ENCODE results near the gene SS18L1.
A peak's percentile ranks its signal among the peaks of the same experiment; 100 is the strongest.

SS18L1 gene

GRCh38 chr20:62138912-62139311 lies 4.7 kb upstream of the SS18L1 start:
- TF ChIP-seq CTCF (conservative IDR thresholded peaks at IDR 0.05; ENCODE audit: low read length) = no peak
- H3K4me3 ChIP-seq (ENCODE audit: low read length) = no peak overlapping the region
- no peak for DNase-seq (ENCODE audit: low read depth)

- H3K4me3 ChIP-seq (ENCODE audit: low read length) = no peak overlapping the region
- DNase-seq (ENCODE audit: low read depth) = no peak
- no peak for TF ChIP-seq CTCF (conservative IDR thresholded peaks at IDR 0.05; ENCODE audit: low read length)
These were observed 3.9 kb upstream of the SS18L1 start for GRCh38 chr20:62139636-62140035.

GRCh38 chr20:62141043-62141396 lies 2.5 kb upstream of the SS18L1 start:
- no peak for DNase-seq (ENCODE audit: low read depth)
- no peak for TF ChIP-seq CTCF (conservative IDR thresholded peaks at IDR 0.05; ENCODE audit: low read length)
- H3K4me3 ChIP-seq (ENCODE audit: low read length) = peak overlapping the region; percentile 65

- H3K4me3 ChIP-seq (ENCODE audit: low read length) = peak overlapping the region; percentile 65
- peak; percentile 58 for DNase-seq (ENCODE audit: low read depth)
- peak; percentile 49 for TF ChIP-seq CTCF (conservative IDR thresholded peaks at IDR 0.05; ENCODE audit: low read length)
These were observed 1.9 kb upstream of the SS18L1 start for GRCh38 chr20:62141397-62142251.

GRCh38 chr20:62142252-62143080 lies 1.1 kb upstream of the SS18L1 start:
- no peak for TF ChIP-seq CTCF (conservative IDR thresholded peaks at IDR 0.05; ENCODE audit: low read length)
- DNase-seq (ENCODE audit: low read depth) = no peak
- H3K4me3 ChIP-seq (ENCODE audit: low read length) = peak overlapping the region; percentile 65

GRCh38 chr20:62143957-62144825 lies 622 bp downstream of the SS18L1 start:
- DNase-seq (ENCODE audit: low read depth) = peak; percentile 69
- no peak for TF ChIP-seq CTCF (conservative IDR thresholded peaks at IDR 0.05; ENCODE audit: low read length)
- H3K4me3 ChIP-seq (ENCODE audit: low read length) = peak overlapping the region; percentile 70
